Right kidney (tissue), 1 donor: ENCODE data around the gene YWHAG.
"Not testable (repeated sequence)": the region's sequence is repeated elsewhere in the genome, so short reads cannot be mapped to it uniquely, and the experiment has no call there.

ENCODE experiments used
- DNase-seq: peaks from one replicate; pipeline ENCODE4 v3.0.0-alpha.2; 2016

Gene YWHAG

GRCh38 chr7:76351372-76351771 is 7.4 kb downstream of the YWHAG start:
- no peak for DNase-seq

GRCh38 chr7:76349313-76349885 is 9.4 kb downstream of the YWHAG start:
- no peak for DNase-seq

GRCh38 chr7:76347710-76348109 is 11.1 kb downstream of the YWHAG start:
- DNase-seq, result no peak

- DNase-seq, result no peak
Observed at GRCh38 chr7:76346778-76347177, 12.0 kb downstream of the YWHAG start.

- DNase-seq, result no peak
Observed at GRCh38 chr7:76346097-76346496, 12.7 kb downstream of the YWHAG start.

GRCh38 chr7:76343931-76344321 is 14.9 kb downstream of the YWHAG start:
- DNase-seq, result no peak

- DNase-seq, result no peak
Observed at GRCh38 chr7:76343294-76343930, 15.4 kb downstream of the YWHAG start.

- no peak for DNase-seq
Observed at GRCh38 chr7:76342222-76342621, 16.6 kb downstream of the YWHAG start.

GRCh38 chr7:76340617-76341131 is 18.1 kb downstream of the YWHAG start:
- no peak for DNase-seq

- no peak for DNase-seq
Observed at GRCh38 chr7:76338298-76339084, 20.3 kb downstream of the YWHAG start.

GRCh38 chr7:76337147-76337546 is 21.6 kb downstream of the YWHAG start:
- DNase-seq, result no peak

GRCh38 chr7:76336094-76336493 is 22.7 kb downstream of the YWHAG start:
- DNase-seq, result no peak

GRCh38 chr7:76335417-76335816 is 23.4 kb downstream of the YWHAG start:
- DNase-seq, result not testable (repeated sequence)

GRCh38 chr7:76334320-76334967 is 24.3 kb downstream of the YWHAG start:
- no peak for DNase-seq

GRCh38 chr7:76333511-76334101 is 25.2 kb downstream of the YWHAG start:
- DNase-seq, result no peak

- no peak for DNase-seq
Observed at GRCh38 chr7:76332078-76332477, 26.7 kb downstream of the YWHAG start.

GRCh38 chr7:76330673-76331072 is 28.1 kb downstream of the YWHAG start:
- no peak for DNase-seq

- no peak for DNase-seq
Observed at GRCh38 chr7:76330261-76330660, 28.5 kb downstream of the YWHAG start.

GRCh38 chr7:76329479-76329878 is 29.3 kb downstream of the YWHAG start:
- DNase-seq, result no peak

GRCh38 chr7:76328389-76328788 is 30.4 kb downstream of the YWHAG start:
- no peak for DNase-seq

GRCh38 chr7:76327610-76328009 is 31.2 kb downstream of the YWHAG start:
- DNase-seq, result no peak

GRCh38 chr7:76326646-76327233 is 32.1 kb downstream of the YWHAG start:
- no peak for DNase-seq
